ENCODE results near the gene NRP1.

DNA sequence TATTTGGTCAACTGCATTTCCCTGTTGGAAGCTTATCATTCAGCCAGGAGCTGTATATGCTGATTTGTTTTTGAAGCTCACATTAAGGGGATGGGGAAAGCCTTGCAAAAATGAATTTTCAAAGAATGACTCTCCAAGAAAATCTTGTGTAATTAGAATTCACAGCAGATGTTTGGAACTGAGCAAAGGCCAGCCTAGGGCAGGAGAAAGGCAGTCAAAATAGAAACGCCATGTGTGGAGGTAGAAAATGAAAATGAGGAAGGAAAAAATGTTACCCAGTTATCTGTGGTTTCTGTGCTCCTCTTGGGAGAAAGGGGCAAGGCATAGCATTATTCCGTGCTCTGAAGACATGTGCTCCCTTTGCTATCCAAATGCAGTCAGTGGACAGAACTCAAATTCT, 93.5 kb downstream of the NRP1 start:
- TF ChIP-seq, protein P1, sequence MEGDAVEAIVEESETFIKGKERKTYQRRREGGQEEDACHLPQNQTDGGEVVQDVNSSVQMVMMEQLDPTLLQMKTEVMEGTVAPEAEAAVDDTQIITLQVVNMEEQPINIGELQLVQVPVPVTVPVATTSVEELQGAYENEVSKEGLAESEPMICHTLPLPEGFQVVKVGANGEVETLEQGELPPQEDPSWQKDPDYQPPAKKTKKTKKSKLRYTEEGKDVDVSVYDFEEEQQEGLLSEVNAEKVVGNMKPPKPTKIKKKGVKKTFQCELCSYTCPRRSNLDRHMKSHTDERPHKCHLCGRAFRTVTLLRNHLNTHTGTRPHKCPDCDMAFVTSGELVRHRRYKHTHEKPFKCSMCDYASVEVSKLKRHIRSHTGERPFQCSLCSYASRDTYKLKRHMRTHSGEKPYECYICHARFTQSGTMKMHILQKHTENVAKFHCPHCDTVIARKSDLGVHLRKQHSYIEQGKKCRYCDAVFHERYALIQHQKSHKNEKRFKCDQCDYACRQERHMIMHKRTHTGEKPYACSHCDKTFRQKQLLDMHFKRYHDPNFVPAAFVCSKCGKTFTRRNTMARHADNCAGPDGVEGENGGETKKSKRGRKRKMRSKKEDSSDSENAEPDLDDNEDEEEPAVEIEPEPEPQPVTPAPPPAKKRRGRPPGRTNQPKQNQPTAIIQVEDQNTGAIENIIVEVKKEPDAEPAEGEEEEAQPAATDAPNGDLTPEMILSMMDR (IDR thresholded peaks at IDR 0.05; ENCODE audit: low read length) = no peak
- TF ChIP-seq EZH2 (optimal IDR thresholded peaks at IDR 0.05; ENCODE audit: low read depth, low read length) = no peak
